Activated naive CD4-positive, alpha-beta T cell treated with anti-CD3 and anti-CD28 coated beads, Interleukin-2, amount 50 U/mL, for 16 hours (primary cell): ENCODE measurements around the gene KRT82.

Experiments used
- DNase-seq: peaks from one replicate; pipeline ENCODE4 v3.0.0-alpha.2; 2020

Gene KRT82

GRCh38 chr12:52404951-52405350 lies 1.2 kb downstream of the KRT82 start:
- DNase-seq, result no peak

GRCh38 chr12:52403561-52403960 lies 2.6 kb downstream of the KRT82 start:
- no peak for DNase-seq

- no peak for DNase-seq
Measured at GRCh38 chr12:52402873-52403540, 3.1 kb downstream of the KRT82 start.

GRCh38 chr12:52402377-52402776 lies 3.8 kb downstream of the KRT82 start:
- no peak for DNase-seq

GRCh38 chr12:52401926-52402325 lies 4.2 kb downstream of the KRT82 start:
- no peak for DNase-seq

- no peak for DNase-seq
Measured at GRCh38 chr12:52401526-52401925, 4.6 kb downstream of the KRT82 start.

GRCh38 chr12:52400906-52401305 lies 5.2 kb downstream of the KRT82 start:
- no peak for DNase-seq

- no peak for DNase-seq
Measured at GRCh38 chr12:52399756-52400155, 6.4 kb downstream of the KRT82 start.

- no peak for DNase-seq
Measured at GRCh38 chr12:52398176-52398575, 8.0 kb downstream of the KRT82 start.

GRCh38 chr12:52396656-52397055 lies 9.5 kb downstream of the KRT82 start:
- no peak for DNase-seq

- no peak for DNase-seq
Measured at GRCh38 chr12:52395761-52396434, 10.2 kb downstream of the KRT82 start.

GRCh38 chr12:52394836-52395405 lies 11.2 kb downstream of the KRT82 start:
- no peak for DNase-seq

- DNase-seq, result no peak
Measured at GRCh38 chr12:52392465-52393007, 13.6 kb downstream of the KRT82 start.

- no peak for DNase-seq
Measured at GRCh38 chr12:52391618-52392002, 14.5 kb downstream of the KRT82 start.

- no peak for DNase-seq
Measured at GRCh38 chr12:52390739-52391617, 15.2 kb downstream of the KRT82 start.

GRCh38 chr12:52389313-52390207 lies 16.6 kb downstream of the KRT82 start:
- DNase-seq, result no peak

GRCh38 chr12:52387859-52388258 lies 18.3 kb downstream of the KRT82 start:
- no peak for DNase-seq

- no peak for DNase-seq
Measured at GRCh38 chr12:52385226-52385702, 20.9 kb downstream of the KRT82 start, which contains the start of gene KRT84. TSS of gene KRT84 (minus strand) at chr12:52385652. CDS start at chr12:52385585, 67 bp downstream.

GRCh38 chr12:52383331-52383730 lies 22.8 kb downstream of the KRT82 start:
- DNase-seq, result no peak

GRCh38 chr12:52382854-52383253 lies 23.3 kb downstream of the KRT82 start:
- no peak for DNase-seq

GRCh38 chr12:52381206-52381605 lies 24.9 kb downstream of the KRT82 start:
- DNase-seq, result no peak

GRCh38 chr12:52380271-52380694 lies 25.9 kb downstream of the KRT82 start:
- no peak for DNase-seq
